Esophagus squamous epithelium (tissue), 5 donors: ENCODE data around the gene PSMG3. TPM values are rescaled to one million over a fixed set of nuclear protein-coding genes. Genes with fewer than 3 reads are reported as not detected.

ENCODE experiments used
- DNase-seq: peaks from one replicate; lab custom pipeline; 2025; lab: John Stamatoyannopoulos, UW
- H3K27ac ChIP-seq, 4 donors: fragments of 200-600 bp; sonication (generic); one replicate each; pipeline ENCODE4 v1.5.1; 2016 to 2019; ENCODE audit warnings: mild to moderate bottlenecking in 1 of 4
- H3K27me3 ChIP-seq, 4 donors: fragments of 200-600 bp; sonication (generic); 1 replicate in 3 of 4; 2 replicates in 1 of 4; pipeline versions ENCODE4 v1.5.1 to v1.6.0; 2017 to 2021; ENCODE audit warnings: antibody characterized with exemption in 1 of 4
- H3K36me3 ChIP-seq, 3 donors: fragments of 200-600 bp; sonication (generic); one replicate each; pipeline ENCODE4 v1.5.1; 2016 to 2019
- H3K4me1 ChIP-seq, 3 donors: fragments of 200-600 bp; sonication (generic); one replicate each; pipeline ENCODE4 v1.5.1; 2017 to 2019
- H3K4me3 ChIP-seq, 4 donors: fragments of 200-600 bp; sonication (generic); 1 replicate in 3 of 4; 2 replicates in 1 of 4; pipeline ENCODE4 v1.5.1; 2016 to 2019; ENCODE audit warnings: mild to moderate bottlenecking in 2 of 4, moderate library complexity in 1 of 4
- H3K9me3 ChIP-seq, 3 donors: fragments of 200-600 bp; sonication (generic); one replicate each; pipeline ENCODE4 v1.5.1; 2016 to 2019
- POLR2A ChIP-seq, 4 donors: fragments of 450-650 bp; IDR thresholded peaks; one replicate each; pipeline ENCODE4 v1.6.1; 2017; ENCODE audit warnings: antibody characterized with exemption in 4 of 4, mild to moderate bottlenecking in 4 of 4, moderate library complexity in 3 of 4
- WGBS, 2 donors: methylation state at CpG; one replicate each; pipeline ENCODE4 v1.1.5; 2018; 5-methylcytosine and 5-hydroxymethylcytosine counted together
- intact Hi-C: fragments of 100-400 bp; cut with DNase I; formaldehyde crosslinking; loops from one replicate; pipeline ENCODE4 v1.15.0; 2022
- total RNA-seq, 4 donors: library from RNA; depleted of rRNA; stranded (reverse); fragments of >200 nt; gene quantifications; one replicate each; pipeline ENCODE4 v1.1.0, GENCODE V29; 2016
- TF ChIP-seq, protein P1 (sequence below), 6 experiments: fragments of 450-650 bp in 4 of 6; fragments of 200-600 bp in 2 of 6; sonication (generic) in 2 of 6; IDR thresholded peaks; one replicate each; pipeline ENCODE4 v1.5.1; 2016 to 2019; ENCODE audit warnings: antibody characterized with exemption in 6 of 6, mild to moderate bottlenecking in 4 of 6, moderate library complexity in 4 of 6
- donor health status: DM: yes; HTN: yes; CAD: no.

PSMG3 gene
- total RNA-seq, 4 donors from 2014 or later = 44.5 to 63.6 (median 47.4) TPM

DNA sequence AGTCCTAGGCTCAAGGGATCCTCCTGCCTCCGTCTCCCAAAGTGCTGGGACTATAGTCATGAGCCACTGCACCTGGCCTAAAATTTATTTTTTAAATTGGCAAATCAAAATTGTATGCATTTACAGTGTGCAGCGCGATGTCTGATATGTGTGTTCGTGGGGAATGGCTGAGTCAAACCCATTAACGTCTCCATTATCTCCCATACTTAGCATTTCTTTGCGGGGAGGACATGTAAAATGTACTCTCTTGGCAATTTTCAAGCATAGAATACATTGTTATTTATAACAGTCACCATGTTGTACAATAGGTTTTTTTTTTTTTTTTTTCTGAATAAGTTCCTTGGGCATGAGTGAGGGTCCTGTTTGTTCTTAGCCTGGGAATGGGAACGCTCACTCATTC is 17.6 kb downstream of the PSMG3 start:
- DNase-seq = no peak
- Histone ChIP-seq H3K36me3 (peaks cover 0 to 78% (median 0%) of the 10 kb centered on the region in 3 donors), H3K9me3 (no peaks in the 10 kb centered on the region), H3K27me3 (no peaks in the 10 kb centered on the region), H3K27ac (no peak overlapping the region), H3K4me3 (no peak overlapping the region), H3K4me1 (peaks cover 10 to 26% (median 17%) of the 10 kb centered on the region in 3 donors)
- TF ChIP-seq POLR2A (IDR thresholded peaks at IDR 0.05) = no peak
- TF ChIP-seq, protein P1, sequence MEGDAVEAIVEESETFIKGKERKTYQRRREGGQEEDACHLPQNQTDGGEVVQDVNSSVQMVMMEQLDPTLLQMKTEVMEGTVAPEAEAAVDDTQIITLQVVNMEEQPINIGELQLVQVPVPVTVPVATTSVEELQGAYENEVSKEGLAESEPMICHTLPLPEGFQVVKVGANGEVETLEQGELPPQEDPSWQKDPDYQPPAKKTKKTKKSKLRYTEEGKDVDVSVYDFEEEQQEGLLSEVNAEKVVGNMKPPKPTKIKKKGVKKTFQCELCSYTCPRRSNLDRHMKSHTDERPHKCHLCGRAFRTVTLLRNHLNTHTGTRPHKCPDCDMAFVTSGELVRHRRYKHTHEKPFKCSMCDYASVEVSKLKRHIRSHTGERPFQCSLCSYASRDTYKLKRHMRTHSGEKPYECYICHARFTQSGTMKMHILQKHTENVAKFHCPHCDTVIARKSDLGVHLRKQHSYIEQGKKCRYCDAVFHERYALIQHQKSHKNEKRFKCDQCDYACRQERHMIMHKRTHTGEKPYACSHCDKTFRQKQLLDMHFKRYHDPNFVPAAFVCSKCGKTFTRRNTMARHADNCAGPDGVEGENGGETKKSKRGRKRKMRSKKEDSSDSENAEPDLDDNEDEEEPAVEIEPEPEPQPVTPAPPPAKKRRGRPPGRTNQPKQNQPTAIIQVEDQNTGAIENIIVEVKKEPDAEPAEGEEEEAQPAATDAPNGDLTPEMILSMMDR (IDR thresholded peaks at IDR 0.05) = no peak
- WGBS, 2 donors = 75 to 83% methylated on average over 6 to 7 of the region's 7 CpGs
- intact Hi-C loops = no loop called here

DNA sequence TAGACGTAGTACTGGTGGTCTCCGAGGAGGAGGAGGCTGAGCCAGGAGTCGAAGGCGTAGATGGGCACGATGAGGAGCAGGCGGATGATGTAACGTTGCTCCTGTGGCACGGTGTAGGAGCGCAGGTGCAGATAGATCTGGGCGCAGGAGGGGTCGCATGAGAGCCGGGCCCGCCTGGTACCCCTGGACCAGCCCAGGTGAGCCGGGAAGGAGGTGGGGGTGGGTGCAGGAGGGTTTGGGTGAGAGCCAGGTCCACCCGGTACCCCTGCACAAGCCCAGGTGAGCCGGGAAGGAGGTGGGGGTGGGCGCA is 19.0 kb downstream of the PSMG3 start:
- DNase-seq = no peak
- Histone ChIP-seq H3K4me1 (peaks cover 8 to 22% (median 14%) of the 10 kb centered on the region in 3 donors), H3K27me3 (no peaks in the 10 kb centered on the region), H3K27ac (no peak overlapping the region), H3K4me3 (no peak overlapping the region), H3K36me3 (peaks cover 0 to 92% (median 0%) of the 10 kb centered on the region in 3 donors), H3K9me3 (no peaks in the 10 kb centered on the region)
- intact Hi-C loops = no loop called here
- TF ChIP-seq, protein P1 (IDR thresholded peaks at IDR 0.05) = no peak
- no peak for TF ChIP-seq POLR2A (IDR thresholded peaks at IDR 0.05)
- WGBS, 2 donors = 80 to 94% methylated on average over 1 to 11 of the region's 17 CpGs

DNA sequence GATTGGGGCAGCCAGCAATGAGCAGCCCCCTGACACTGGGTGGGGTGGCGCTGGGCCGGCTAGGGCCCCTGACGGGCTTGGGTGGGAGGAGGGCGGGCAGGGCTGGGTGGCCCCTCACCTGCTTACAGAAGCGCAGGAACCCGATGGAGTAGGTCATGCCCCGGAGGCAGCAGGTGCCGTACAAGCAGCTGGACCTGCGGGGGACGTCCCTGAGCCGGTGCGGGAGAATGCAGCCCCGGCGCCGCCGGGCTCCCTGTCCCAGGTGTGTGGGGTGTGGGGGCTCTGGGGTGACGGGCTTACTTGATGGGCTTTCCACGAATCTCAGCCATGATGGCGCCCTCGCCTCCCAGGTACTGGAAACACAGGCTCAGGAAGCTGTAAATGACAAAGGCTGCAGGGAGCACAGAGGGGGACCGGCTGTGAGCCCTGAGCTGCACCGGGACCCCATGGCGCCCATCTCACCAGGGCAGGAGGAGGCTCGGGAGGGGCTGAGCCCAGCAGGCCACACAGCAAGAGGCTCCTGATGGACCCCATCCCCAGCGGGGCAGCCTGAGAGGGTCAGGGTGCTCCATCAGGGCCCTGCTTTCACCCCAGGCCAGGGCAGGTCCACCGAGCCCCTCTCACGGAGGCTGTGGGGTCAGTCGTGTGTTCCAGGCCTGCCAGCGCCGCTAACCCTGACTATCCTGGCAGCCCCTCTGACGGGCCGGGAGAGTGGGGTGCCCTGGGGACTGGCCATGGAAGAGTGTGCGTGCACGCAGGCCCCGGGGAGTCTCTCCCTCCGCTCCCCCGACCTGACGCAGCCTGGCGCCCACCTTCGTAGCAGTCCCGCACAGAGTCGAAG is 19.6 kb downstream of the PSMG3 start:
- WGBS, 2 donors = 78 to 100% methylated on average over 4 to 15 of the region's 42 CpGs
- DNase-seq = no peak
- Histone ChIP-seq H3K4me3 (no peak overlapping the region), H3K27ac (no peak overlapping the region), H3K4me1 (peaks cover 7 to 22% (median 11%) of the 10 kb centered on the region in 3 donors), H3K9me3 (no peaks in the 10 kb centered on the region), H3K27me3 (no peaks in the 10 kb centered on the region), H3K36me3 (peaks cover 0 to 98% (median 0%) of the 10 kb centered on the region in 3 donors)
- intact Hi-C loops = no loop called here
- TF ChIP-seq, protein P1 (IDR thresholded peaks at IDR 0.05) = no peak
- TF ChIP-seq POLR2A (IDR thresholded peaks at IDR 0.05) = no peak

DNA sequence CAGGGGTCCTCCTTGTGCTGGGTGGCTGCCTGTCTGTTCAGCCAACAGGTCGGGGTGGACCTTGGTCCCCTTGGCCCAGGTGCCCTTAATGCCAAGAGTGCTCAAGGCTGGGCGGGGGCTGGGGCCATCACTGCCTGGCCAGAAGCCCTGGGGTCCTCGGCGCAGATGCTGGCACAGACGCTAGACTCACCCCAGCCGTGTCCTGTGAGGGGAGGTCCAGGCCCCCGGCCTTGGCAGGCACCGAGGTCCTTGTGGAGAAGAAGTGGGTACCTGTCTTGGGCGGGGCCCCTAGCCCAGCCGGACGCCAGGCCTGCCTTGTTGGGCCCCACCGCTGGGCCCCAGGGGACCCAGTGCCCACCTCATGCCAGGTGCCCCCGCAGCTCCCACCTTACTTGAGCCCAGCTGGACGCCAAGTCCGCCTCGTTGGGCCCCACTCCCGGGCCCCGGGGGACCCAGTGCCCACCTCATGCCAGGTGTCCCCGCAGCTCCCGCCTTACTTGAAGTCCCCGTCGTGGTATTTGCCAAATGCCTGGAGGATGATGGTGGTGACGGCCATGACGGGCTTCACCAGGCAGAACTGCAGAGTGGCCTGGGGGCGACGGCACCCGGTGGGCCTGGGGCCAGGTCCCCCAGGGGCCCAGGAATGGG is 20.4 kb downstream of the PSMG3 start:
- H3K4me1 ChIP-seq = peaks cover 9 to 23% (median 9%) of the 10 kb centered on the region in 3 donors
- intact Hi-C loops = no loop called here
- TF ChIP-seq, protein P1 (IDR thresholded peaks at IDR 0.05) = no peak
- TF ChIP-seq POLR2A (IDR thresholded peaks at IDR 0.05) = no peak
- no peak overlapping the region for H3K4me3 ChIP-seq
- no peaks in the 10 kb centered on the region for H3K27me3 ChIP-seq
- WGBS, 2 donors = no CpG with 5 or more reads among the region's 27 CpGs
- H3K27ac ChIP-seq = no peak overlapping the region
- DNase-seq = no peak
- H3K36me3 ChIP-seq = peaks cover 0 to 99% (median 0%) of the 10 kb centered on the region in 3 donors
- H3K9me3 ChIP-seq = no peaks in the 10 kb centered on the region

DNA sequence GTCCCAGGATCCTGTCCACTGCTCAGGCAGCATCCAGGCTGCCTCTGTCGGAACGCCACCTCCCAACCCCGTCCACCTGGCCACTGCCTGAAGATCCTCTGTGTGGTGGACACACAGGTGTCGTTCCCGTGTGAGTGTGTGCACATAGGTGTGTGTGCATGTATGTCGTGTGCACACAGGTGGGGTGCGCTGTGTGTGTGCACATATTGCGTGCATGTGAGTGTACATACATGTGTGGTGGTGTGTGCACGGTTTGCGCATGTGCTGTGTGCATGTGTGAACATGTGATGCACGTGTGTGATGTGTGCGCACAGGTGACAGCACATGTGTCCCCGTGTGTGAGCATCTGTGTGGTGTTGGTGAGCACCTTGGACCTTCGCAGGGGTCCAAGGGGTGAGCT is 20.9 kb downstream of the PSMG3 start:
- peaks cover 12 to 29% (median 14%) of the 10 kb centered on the region in 3 donors for H3K4me1 ChIP-seq
- TF ChIP-seq, protein P1 (IDR thresholded peaks at IDR 0.05) = no peak
- no peak for TF ChIP-seq POLR2A (IDR thresholded peaks at IDR 0.05)
- no peaks in the 10 kb centered on the region for H3K9me3 ChIP-seq
- H3K4me3 ChIP-seq = no peak overlapping the region
- intact Hi-C loops = no loop called here
- no peak for DNase-seq
- 75 to 83% methylated on average over 10 to 11 of the region's 14 CpGs for WGBS, 2 donors
- no peak overlapping the region for H3K27ac ChIP-seq
- H3K36me3 ChIP-seq = peaks cover 0 to 97% (median 0%) of the 10 kb centered on the region in 3 donors
- H3K27me3 ChIP-seq = no peaks in the 10 kb centered on the region
